GM23338 (cell line): ENCODE results near the gene CSTPP1. TPM values are rescaled to one million over a fixed set of nuclear protein-coding genes. Genes with fewer than 3 reads are reported as not detected.

Experiments
- ATAC-seq: fragments of 200-7000 bp; cut with Tn5 transposase; 3 replicates; pipeline ENCODE4 v1.9.1; 2020
- DNase-seq: peaks from one replicate; pipeline ENCODE4 v3.0.0-alpha.2; 2015; ENCODE audit warnings: low spot score
- H2AFZ ChIP-seq: fragments of 200-600 bp; sonication (generic); 2 replicates; pipeline ENCODE4 v1.8.0; 2016; ENCODE audit warnings: antibody characterized with exemption, mild to moderate bottlenecking, moderate library complexity
- H3F3A ChIP-seq: fragments of 200-600 bp; sonication (generic); replicated peaks from 2 replicates; pipeline ENCODE4 v1.8.0; 2017; ENCODE audit warnings: antibody characterized with exemption, mixed run types, low read depth
- H3K27ac ChIP-seq: fragments of 200-600 bp; sonication (generic); 2 replicates; pipeline ENCODE4 v1.6.1; 2016; ENCODE audit warnings: low read depth
- H3K27me3 ChIP-seq: fragments of 200-600 bp; sonication (generic); 2 replicates; pipeline ENCODE4 v1.8.0; 2016; ENCODE audit warnings: mild to moderate bottlenecking, mixed run types, moderate library complexity; ENCODE audit not compliant: insufficient read depth
- H3K36me3 ChIP-seq: fragments of 200-600 bp; sonication (generic); 2 replicates; pipeline ENCODE4 v1.8.0; 2016; ENCODE audit warnings: mild to moderate bottlenecking; ENCODE audit not compliant: insufficient read depth
- H3K4me1 ChIP-seq: fragments of 200-600 bp; sonication (generic); 2 replicates; pipeline ENCODE4 v1.8.0; 2016; ENCODE audit warnings: mild to moderate bottlenecking, moderate library complexity; ENCODE audit not compliant: insufficient read depth
- H3K4me2 ChIP-seq: fragments of 200-600 bp; sonication (generic); 2 replicates; pipeline ENCODE4 v1.7.1; 2017; ENCODE audit warnings: mixed run types
- H3K4me3 ChIP-seq: fragments of 200-600 bp; sonication (generic); 2 replicates; pipeline ENCODE4 v1.6.1; 2016; ENCODE audit warnings: mixed run types
- H3K79me2 ChIP-seq: fragments of 200-600 bp; sonication (generic); replicated peaks from 2 replicates; pipeline ENCODE4 v1.8.0; 2017; ENCODE audit warnings: mild to moderate bottlenecking; ENCODE audit not compliant: insufficient read depth
- H3K9me2 ChIP-seq: fragments of 200-600 bp; sonication (generic); 2 replicates; pipeline ENCODE4 v1.8.0; 2017; ENCODE audit not compliant: insufficient read depth
- H4K20me1 ChIP-seq: fragments of 200-600 bp; sonication (generic); replicated peaks from 2 replicates; pipeline ENCODE4 v1.8.0; 2017; ENCODE audit warnings: mild to moderate bottlenecking; ENCODE audit not compliant: insufficient read depth
- H3K27ac Mint-ChIP-seq: 2 replicates; pipeline ENCODE4 v1.8.0; 2020; ENCODE audit warnings: inconsistent platforms, mild to moderate bottlenecking, moderate library complexity, mixed read lengths
- H3K27me3 Mint-ChIP-seq: 3 replicates; pipeline ENCODE4 v1.8.0; 2022; ENCODE audit warnings: low read depth, mild to moderate bottlenecking, moderate library complexity, mixed read lengths, inconsistent platforms; ENCODE audit not compliant: insufficient read depth, poor library complexity
- H3K36me3 Mint-ChIP-seq: 3 replicates; pipeline ENCODE4 v1.8.0; 2021; ENCODE audit warnings: low read depth, mild to moderate bottlenecking, inconsistent platforms, moderate library complexity, mixed read lengths
- H3K4me1 Mint-ChIP-seq: 3 replicates; pipeline ENCODE4 v1.8.0; 2020; ENCODE audit warnings: mild to moderate bottlenecking, inconsistent platforms, mixed read lengths
- H3K4me3 Mint-ChIP-seq: 3 replicates; pipeline ENCODE4 v1.8.0; 2021; ENCODE audit warnings: moderate library complexity, mild to moderate bottlenecking, inconsistent platforms, mixed read lengths
- H3K9me3 Mint-ChIP-seq: 3 replicates; pipeline ENCODE4 v1.8.0; 2020; ENCODE audit warnings: moderate library complexity, mild to moderate bottlenecking, inconsistent platforms, mixed read lengths
- CREB1 ChIP-seq: fragments of 250-450 bp; sonication (Bioruptor Pico); IDR thresholded peaks from 2 replicates; pipeline ENCODE4 v1.5.0; 2020; ENCODE audit warnings: low read depth, mild to moderate bottlenecking, moderate library complexity
- EZH2 ChIP-seq: fragments of 200-600 bp; sonication (generic); IDR thresholded peaks from one replicate; pipeline ENCODE4 v1.8.0; 2017; ENCODE audit warnings: antibody characterized with exemption, mild to moderate bottlenecking, low read depth; ENCODE audit not compliant: unreplicated experiment
- EZH2phosphoT487 ChIP-seq: fragments of 200-600 bp; sonication (generic); IDR thresholded peaks from one replicate; pipeline ENCODE4 v1.8.1; 2018; ENCODE audit warnings: antibody characterized with exemption; ENCODE audit not compliant: unreplicated experiment
- JUNB ChIP-seq: IDR thresholded peaks from one replicate; pipeline ENCODE4 v1.6.1; 2016; ENCODE audit warnings: antibody characterized with exemption; ENCODE audit not compliant: unreplicated experiment
- NANOG ChIP-seq: IDR thresholded peaks from 2 replicates; pipeline ENCODE4 v1.6.1; 2016; ENCODE audit warnings: antibody characterized with exemption, borderline replicate concordance
- POLR2AphosphoS5 ChIP-seq: IDR thresholded peaks from 2 replicates; pipeline ENCODE4 v1.6.1; 2016; ENCODE audit warnings: antibody characterized with exemption, low read depth
- STAT1 ChIP-seq: IDR thresholded peaks from one replicate; pipeline ENCODE4 v1.6.1; 2016; ENCODE audit warnings: antibody characterized with exemption; ENCODE audit not compliant: unreplicated experiment
- ZNF114 ChIP-seq: fragments of 250-450 bp; sonication (Bioruptor Pico); IDR thresholded peaks from 2 replicates; pipeline ENCODE4 v1.5.0; 2020; ENCODE audit warnings: mild to moderate bottlenecking, moderate library complexity
- ZNF331 ChIP-seq: fragments of 250-450 bp; sonication (Bioruptor Pico); IDR thresholded peaks from 2 replicates; pipeline ENCODE4 v1.5.0; 2020; ENCODE audit warnings: low read depth, mild to moderate bottlenecking, moderate library complexity
- polyA plus RNA-seq: library from polyadenylated mRNA; unstranded; fragments of >200 nt; fragmentation: Nextera tagmentation; extraction: Ambion mirVana; gene quantifications from 2 replicates; pipeline ENCODE4 v1.2.1, GENCODE V29; 2016
- total RNA-seq: library from RNA; depleted of rRNA; stranded (reverse); fragments of >200 nt; shearing (Covaris generic); gene quantifications from 2 replicates; pipeline ENCODE4 v1.2.3, GENCODE V29; 2014
- TF ChIP-seq, protein P1 (sequence below): IDR thresholded peaks from one replicate; pipeline ENCODE4 v1.6.1; 2018; ENCODE audit warnings: antibody characterized with exemption; ENCODE audit not compliant: unreplicated experiment
- TF ChIP-seq, protein P2 (sequence below): fragments of 250-450 bp; sonication (Bioruptor Pico); IDR thresholded peaks from 2 replicates; pipeline ENCODE4 v1.5.0; 2020; ENCODE audit warnings: mild to moderate bottlenecking, moderate library complexity
- TF ChIP-seq, protein P3 (sequence below): IDR thresholded peaks from 2 replicates; pipeline ENCODE4 v1.6.1; 2016; ENCODE audit warnings: antibody characterized with exemption
- TF ChIP-seq, protein P4 (sequence below), 2 experiments: fragments of 200-600 bp in 1 of 2; sonication (generic) in 1 of 2; conservative IDR thresholded peaks; 2 replicates each; pipeline versions ENCODE4 v1.5.1 to v1.6.1; 2016 to 2017; ENCODE audit warnings: antibody characterized with exemption in 2 of 2, low read depth in 2 of 2, mild to moderate bottlenecking in 2 of 2, moderate library complexity in 1 of 2

CSTPP1 gene
- total and polyA plus RNA-seq, 2 experiments from 2014 or later, result 23.5 to 42.6 TPM

- peaks cover 6% of the 10 kb centered on the region for H3K4me1 ChIP-seq
- H3K9me2 ChIP-seq, result no peaks in the 10 kb centered on the region
- H3F3A ChIP-seq, result no peaks in the 10 kb centered on the region
- Mint-ChIP-seq H3K4me1 (peaks cover 20% of the 10 kb centered on the region), H3K4me3 (no peak overlapping the region), H3K27ac (no peak overlapping the region), H3K27me3 (peaks cover 7% of the 10 kb centered on the region), H3K9me3 (no peaks in the 10 kb centered on the region), H3K36me3 (no peaks in the 10 kb centered on the region; the same call in 2 of the 3 replicates)
- DNase-seq (no peak), ATAC-seq (no peak)
- H3K4me3 ChIP-seq, result no peak overlapping the region
- no peak overlapping the region for H3K4me2 ChIP-seq
- H2AFZ ChIP-seq, result no peak overlapping the region
- no peaks in the 10 kb centered on the region; the same call in 1 of the 2 replicates for H4K20me1 ChIP-seq
- no peaks in the 10 kb centered on the region for H3K36me3 ChIP-seq
- 0 out of 2 replicates have a peak overlapping the region, but pooled peaks have one; percentile 9 for H3K27ac ChIP-seq
- no peaks in the 10 kb centered on the region for H3K27me3 ChIP-seq
- no peaks in the 10 kb centered on the region for H3K79me2 ChIP-seq
- TF ChIP-seq ZNF331 (CRISPR knock-in tag), result no peak
- TF ChIP-seq, protein P1, sequence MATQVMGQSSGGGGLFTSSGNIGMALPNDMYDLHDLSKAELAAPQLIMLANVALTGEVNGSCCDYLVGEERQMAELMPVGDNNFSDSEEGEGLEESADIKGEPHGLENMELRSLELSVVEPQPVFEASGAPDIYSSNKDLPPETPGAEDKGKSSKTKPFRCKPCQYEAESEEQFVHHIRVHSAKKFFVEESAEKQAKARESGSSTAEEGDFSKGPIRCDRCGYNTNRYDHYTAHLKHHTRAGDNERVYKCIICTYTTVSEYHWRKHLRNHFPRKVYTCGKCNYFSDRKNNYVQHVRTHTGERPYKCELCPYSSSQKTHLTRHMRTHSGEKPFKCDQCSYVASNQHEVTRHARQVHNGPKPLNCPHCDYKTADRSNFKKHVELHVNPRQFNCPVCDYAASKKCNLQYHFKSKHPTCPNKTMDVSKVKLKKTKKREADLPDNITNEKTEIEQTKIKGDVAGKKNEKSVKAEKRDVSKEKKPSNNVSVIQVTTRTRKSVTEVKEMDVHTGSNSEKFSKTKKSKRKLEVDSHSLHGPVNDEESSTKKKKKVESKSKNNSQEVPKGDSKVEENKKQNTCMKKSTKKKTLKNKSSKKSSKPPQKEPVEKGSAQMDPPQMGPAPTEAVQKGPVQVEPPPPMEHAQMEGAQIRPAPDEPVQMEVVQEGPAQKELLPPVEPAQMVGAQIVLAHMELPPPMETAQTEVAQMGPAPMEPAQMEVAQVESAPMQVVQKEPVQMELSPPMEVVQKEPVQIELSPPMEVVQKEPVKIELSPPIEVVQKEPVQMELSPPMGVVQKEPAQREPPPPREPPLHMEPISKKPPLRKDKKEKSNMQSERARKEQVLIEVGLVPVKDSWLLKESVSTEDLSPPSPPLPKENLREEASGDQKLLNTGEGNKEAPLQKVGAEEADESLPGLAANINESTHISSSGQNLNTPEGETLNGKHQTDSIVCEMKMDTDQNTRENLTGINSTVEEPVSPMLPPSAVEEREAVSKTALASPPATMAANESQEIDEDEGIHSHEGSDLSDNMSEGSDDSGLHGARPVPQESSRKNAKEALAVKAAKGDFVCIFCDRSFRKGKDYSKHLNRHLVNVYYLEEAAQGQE, result no peak
- TF ChIP-seq STAT1, result no peak
- no peak for TF ChIP-seq EZH2phosphoT487
- TF ChIP-seq, protein P2, sequence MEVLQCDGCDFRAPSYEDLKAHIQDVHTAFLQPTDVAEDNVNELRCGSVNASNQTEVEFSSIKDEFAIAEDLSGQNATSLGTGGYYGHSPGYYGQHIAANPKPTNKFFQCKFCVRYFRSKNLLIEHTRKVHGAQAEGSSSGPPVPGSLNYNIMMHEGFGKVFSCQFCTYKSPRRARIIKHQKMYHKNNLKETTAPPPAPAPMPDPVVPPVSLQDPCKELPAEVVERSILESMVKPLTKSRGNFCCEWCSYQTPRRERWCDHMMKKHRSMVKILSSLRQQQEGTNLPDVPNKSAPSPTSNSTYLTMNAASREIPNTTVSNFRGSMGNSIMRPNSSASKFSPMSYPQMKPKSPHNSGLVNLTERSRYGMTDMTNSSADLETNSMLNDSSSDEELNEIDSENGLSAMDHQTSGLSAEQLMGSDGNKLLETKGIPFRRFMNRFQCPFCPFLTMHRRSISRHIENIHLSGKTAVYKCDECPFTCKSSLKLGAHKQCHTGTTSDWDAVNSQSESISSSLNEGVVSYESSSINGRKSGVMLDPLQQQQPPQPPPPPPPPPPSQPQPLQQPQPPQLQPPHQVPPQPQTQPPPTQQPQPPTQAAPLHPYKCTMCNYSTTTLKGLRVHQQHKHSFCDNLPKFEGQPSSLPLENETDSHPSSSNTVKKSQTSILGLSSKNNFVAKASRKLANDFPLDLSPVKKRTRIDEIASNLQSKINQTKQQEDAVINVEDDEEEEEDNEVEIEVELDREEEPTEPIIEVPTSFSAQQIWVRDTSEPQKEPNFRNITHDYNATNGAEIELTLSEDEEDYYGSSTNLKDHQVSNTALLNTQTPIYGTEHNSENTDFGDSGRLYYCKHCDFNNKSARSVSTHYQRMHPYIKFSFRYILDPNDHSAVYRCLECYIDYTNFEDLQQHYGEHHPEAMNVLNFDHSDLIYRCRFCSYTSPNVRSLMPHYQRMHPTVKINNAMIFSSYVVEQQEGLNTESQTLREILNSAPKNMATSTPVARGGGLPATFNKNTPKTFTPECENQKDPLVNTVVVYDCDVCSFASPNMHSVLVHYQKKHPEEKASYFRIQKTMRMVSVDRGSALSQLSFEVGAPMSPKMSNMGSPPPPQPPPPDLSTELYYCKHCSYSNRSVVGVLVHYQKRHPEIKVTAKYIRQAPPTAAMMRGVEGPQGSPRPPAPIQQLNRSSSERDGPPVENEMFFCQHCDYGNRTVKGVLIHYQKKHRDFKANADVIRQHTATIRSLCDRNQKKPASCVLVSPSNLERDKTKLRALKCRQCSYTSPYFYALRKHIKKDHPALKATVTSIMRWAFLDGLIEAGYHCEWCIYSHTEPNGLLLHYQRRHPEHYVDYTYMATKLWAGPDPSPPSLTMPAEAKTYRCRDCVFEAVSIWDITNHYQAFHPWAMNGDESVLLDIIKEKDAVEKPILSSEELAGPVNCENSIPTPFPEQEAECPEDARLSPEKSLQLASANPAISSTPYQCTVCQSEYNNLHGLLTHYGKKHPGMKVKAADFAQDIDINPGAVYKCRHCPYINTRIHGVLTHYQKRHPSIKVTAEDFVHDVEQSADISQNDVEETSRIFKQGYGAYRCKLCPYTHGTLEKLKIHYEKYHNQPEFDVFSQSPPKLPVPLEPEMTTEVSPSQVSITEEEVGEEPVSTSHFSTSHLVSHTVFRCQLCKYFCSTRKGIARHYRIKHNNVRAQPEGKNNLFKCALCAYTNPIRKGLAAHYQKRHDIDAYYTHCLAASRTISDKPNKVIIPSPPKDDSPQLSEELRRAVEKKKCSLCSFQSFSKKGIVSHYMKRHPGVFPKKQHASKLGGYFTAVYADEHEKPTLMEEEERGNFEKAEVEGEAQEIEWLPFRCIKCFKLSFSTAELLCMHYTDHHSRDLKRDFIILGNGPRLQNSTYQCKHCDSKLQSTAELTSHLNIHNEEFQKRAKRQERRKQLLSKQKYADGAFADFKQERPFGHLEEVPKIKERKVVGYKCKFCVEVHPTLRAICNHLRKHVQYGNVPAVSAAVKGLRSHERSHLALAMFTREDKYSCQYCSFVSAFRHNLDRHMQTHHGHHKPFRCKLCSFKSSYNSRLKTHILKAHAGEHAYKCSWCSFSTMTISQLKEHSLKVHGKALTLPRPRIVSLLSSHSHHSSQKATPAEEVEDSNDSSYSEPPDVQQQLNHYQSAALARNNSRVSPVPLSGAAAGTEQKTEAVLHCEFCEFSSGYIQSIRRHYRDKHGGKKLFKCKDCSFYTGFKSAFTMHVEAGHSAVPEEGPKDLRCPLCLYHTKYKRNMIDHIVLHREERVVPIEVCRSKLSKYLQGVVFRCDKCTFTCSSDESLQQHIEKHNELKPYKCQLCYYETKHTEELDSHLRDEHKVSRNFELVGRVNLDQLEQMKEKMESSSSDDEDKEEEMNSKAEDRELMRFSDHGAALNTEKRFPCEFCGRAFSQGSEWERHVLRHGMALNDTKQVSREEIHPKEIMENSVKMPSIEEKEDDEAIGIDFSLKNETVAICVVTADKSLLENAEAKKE (CRISPR knock-in tag), result no peak
- TF ChIP-seq, protein P3, sequence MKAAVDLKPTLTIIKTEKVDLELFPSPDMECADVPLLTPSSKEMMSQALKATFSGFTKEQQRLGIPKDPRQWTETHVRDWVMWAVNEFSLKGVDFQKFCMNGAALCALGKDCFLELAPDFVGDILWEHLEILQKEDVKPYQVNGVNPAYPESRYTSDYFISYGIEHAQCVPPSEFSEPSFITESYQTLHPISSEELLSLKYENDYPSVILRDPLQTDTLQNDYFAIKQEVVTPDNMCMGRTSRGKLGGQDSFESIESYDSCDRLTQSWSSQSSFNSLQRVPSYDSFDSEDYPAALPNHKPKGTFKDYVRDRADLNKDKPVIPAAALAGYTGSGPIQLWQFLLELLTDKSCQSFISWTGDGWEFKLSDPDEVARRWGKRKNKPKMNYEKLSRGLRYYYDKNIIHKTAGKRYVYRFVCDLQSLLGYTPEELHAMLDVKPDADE, result no peak
- no peak for TF ChIP-seq EZH2
- no peak for TF ChIP-seq ZNF114
- no peak for TF ChIP-seq JUNB
- TF ChIP-seq, protein P4, sequence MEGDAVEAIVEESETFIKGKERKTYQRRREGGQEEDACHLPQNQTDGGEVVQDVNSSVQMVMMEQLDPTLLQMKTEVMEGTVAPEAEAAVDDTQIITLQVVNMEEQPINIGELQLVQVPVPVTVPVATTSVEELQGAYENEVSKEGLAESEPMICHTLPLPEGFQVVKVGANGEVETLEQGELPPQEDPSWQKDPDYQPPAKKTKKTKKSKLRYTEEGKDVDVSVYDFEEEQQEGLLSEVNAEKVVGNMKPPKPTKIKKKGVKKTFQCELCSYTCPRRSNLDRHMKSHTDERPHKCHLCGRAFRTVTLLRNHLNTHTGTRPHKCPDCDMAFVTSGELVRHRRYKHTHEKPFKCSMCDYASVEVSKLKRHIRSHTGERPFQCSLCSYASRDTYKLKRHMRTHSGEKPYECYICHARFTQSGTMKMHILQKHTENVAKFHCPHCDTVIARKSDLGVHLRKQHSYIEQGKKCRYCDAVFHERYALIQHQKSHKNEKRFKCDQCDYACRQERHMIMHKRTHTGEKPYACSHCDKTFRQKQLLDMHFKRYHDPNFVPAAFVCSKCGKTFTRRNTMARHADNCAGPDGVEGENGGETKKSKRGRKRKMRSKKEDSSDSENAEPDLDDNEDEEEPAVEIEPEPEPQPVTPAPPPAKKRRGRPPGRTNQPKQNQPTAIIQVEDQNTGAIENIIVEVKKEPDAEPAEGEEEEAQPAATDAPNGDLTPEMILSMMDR (conservative IDR thresholded peaks at IDR 0.05; ENCODE audit: low read depth in 2 of 2), result no peak
- no peak for TF ChIP-seq NANOG
- no peak for TF ChIP-seq POLR2AphosphoS5
- no peak for TF ChIP-seq CREB1
Measured at GRCh38 chr11:47154616-47155570, 218.3 kb downstream of the CSTPP1 start.
